NCI-H128 (cell line): ENCODE results near the gene PTPRH.
"Not testable (repeated sequence)": the region's sequence is repeated elsewhere in the genome, so short reads cannot be mapped to it uniquely, and the experiment has no call there.

ENCODE experiments used
- DNase-seq: peaks from one replicate; lab custom pipeline; 2025; ENCODE audit not compliant: unreplicated experiment; lab: John Stamatoyannopoulos, UW

The PTPRH gene

DNA sequence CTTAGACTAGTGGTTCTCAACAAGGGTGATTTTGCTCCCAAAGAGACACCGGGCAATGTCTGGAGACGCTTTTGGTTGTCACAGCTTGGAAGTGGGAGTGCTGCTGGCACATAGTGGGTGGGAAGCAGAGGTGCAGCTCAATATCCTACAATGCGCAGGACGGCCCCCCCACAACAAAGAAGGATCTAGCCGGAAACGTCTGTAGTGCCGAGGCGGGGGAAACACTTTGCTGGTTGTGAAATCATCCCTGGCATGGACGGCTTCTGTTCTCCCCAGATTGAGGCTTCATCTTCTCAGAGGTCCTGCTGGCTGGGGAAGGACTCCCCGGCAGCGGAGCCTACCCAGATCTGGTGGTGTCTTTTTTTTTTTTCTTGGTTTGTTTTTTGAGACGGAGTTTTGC is 15.8 kb downstream of the PTPRH start:
- no peak for DNase-seq

DNA sequence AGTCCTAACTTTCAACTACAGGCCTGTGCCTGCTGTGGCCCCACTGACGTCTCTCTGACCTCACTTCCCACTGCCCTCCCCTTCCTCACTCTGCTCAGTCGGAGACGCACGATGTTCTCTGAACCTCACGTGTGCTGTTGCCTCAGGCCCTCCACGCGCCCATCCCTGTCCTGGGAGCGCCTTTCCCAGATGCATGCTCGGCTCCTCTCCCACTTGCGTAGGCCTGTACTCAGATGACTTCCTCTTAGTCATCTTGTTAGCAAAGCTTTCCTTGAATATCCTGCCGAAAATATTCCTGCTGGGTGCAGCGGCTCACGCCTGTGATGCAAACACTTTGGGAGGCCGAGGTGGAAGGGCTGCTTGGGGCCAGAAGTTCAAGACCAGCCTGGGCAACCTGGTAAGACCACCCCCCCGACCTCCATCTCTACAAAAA is 19.9 kb downstream of the PTPRH start:
- no peak for DNase-seq

DNA sequence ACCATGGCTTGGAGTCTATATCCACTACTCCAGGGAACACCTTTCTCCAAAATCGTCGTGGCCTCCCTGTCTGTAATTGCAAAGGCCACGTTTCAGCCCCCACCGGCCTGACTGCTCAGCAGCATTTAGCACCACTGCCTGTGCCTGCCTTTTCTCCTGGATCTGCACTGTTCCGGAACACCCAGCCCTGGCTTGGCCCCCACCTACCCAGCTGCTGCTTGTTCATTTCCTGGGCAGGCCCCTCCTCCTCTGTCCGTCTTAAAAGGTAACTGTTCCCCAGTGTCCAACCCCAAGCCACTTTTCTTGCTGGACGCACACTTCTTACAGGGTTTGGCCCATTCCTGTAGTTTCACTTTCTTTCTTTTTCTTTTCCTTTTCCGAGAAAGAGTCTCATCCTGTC is 20.7 kb downstream of the PTPRH start:
- no peak for DNase-seq

DNA sequence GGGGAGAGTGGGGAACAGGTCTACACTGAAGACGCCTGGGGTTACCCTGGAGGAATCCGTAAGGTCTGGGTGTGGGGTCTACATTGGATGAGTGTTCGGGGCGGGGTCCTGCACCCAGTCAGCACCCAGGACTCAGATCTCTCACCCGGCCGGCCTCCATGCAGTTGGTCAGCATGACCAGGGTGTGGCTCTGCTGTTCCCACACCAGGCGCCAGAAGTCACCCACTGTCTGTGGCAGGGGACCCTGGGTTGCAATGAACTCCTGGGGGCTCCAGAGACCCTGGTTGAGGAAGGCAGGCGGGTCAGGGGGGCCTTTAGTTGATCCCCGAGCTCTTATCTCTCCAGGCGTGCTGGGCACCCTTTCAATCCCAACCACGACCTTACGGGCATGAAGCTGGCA is 23.2 kb downstream of the PTPRH start:
- DNase-seq = no peak

DNA sequence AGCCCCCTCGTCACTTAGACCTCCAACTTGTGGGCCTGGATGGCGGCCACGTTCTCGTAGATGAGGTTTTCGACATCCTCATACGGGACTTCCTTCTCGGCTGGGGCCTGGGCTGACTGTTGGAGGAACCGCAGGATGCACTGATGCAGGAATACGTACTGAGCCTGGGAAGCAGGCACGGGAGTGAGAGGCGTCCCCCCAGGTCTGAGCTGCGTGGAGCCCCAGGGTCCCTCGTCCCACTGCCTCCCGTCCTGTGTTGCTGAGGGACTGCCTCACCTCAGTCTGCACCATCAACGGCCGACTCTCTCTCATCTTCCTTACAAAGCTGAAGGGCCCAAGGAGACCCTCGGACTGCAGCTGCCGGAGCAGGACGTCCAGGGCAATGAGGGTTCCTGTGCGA is 27.6 kb downstream of the PTPRH start:
- no peak for DNase-seq

DNA sequence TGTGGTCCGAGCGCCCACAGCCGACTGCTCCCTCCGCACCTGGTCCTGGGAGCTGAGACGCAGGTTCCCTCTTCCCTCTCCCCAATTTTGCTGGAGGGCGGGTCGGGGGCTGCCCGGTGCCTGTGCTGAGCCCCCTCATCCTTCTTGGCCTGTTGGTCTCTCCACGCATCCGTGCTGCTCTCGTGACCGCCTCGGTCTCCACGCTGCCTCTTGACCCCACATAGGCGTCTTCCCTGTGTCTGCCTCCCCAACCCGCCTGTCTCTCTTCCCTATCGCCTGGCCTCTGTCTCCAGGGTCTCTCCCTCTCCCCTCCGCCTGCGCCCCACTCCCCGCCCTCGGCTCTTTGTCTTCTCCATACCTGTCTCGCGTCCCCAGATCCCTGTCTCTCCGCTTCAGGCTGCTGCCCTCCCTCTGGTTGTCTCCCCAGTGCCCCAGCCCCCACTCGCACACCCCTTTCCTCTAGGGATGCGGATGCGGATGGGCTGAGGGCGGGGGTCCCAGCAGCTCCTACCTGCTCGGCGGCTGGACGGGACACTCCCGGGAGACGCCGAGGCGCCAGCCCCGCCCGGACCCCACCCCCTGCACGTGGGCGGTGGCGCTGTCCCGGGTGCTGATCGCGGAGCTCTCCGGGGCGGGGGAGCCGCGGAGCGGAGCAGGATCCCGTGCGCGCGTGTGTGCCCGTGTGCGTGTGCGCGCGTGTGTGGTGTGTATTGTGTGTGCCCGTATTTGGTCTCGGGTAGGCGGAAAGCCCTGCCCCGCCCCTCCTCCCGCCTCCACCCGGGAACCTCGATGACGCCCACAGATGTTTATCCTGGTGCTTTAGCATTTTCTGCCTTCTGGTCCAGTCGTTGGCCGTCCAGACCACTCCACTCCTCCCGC is 29.5 kb downstream of the PTPRH start, which contains the start of gene SYT5:
Gene SYT5 (minus strand): TSS at position 684 of the 879 bp plus-strand sequence. CDS start 1,248 bp downstream, outside the sequence.
- no peak for DNase-seq

DNA sequence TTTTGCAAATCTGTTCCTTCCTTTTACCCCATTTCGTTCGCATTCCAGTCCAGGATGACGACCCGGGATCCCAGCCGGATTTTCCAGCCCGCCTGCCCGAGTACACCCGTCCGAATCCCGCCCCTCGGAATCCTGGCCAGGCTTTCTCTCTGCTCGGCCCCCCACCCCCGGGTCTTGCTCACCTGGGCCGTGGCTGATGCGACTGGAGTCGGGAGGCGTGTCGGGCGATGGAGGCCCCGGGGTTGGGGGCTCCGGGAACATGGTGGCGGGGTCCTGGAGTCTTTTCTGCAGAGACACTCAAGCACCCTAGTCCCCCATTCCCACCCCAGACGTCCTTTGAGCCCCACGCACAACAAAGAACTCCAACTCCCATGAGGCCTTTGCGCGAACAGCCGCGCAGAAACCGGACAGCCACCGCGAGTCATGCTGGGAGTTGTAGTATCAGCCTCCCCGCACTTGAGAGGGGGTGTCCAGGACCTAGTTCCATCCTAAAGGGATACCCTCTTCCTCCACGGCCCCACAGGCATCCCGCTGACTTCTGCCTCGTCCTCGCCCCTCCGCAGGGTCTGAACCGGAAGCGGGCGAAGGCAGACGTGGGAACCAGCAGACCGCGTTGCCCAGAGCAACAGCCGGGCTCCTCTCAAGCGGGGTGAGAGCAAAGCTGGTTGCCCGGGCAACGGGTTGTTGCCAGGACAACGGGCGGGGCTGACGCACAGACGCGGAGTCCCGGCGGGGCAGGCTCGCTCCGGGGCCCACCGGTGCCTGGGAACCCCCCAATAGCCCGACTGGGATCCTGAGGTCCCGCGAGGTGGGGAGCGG is 30.3 kb downstream of the PTPRH start:
- DNase-seq = peak; percentile 82

DNA sequence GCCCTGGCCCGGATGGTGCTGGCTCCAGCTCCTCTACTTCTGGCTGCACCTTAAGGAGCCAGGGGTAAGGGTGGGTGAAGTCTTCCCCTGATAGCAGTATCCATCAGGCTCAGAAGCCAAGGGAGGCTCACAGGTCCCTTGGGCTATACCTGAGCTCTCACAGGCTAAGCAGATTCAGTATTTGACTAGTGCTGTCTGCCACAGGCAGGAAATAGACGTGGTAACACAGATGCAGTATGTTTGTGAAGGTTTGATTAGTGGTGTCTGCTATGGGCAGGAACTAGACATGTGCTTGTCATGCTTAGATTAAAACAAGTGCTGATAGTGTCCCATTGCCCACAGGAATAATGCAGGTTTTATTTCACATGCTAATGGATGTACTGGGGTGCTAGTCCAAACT is 33.2 kb downstream of the PTPRH start:
- no peak for DNase-seq

DNA sequence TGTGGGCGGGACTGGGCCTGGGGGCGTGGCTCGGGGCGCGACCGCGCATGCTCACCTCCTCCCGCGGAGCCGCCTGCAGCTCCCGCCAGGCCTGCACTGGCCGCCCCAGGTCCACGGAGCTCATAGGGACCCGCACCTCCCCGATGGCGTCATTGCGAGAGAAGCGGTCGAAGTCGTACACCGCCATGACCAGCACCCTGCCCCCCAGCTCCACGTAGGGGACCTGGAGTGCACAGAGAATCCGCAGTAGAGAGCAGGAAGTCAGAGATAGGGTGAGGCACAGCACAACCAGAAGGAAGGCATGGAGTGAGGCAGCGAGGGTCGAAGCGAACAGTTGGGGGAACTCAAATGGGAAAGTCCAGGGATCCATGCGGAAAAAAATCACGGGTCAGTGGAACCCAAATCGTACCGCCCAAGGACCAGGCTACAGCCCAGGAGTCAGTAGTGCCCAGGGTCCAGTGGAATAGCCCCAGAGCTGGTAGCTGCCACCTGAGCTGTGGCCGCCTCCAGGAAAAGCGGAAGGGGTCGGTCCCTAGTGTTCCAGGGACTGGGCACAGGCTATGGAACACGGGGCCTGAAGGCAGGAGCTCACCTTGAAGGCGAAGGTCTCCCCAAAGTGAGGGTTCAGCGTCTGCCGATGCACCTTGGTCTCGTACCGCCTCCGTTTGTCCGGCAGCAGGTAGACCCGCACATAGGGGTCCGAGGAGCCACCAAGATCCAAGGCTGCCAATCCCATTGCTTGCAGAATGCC is 34.0 kb downstream of the PTPRH start:
- no peak for DNase-seq

DNA sequence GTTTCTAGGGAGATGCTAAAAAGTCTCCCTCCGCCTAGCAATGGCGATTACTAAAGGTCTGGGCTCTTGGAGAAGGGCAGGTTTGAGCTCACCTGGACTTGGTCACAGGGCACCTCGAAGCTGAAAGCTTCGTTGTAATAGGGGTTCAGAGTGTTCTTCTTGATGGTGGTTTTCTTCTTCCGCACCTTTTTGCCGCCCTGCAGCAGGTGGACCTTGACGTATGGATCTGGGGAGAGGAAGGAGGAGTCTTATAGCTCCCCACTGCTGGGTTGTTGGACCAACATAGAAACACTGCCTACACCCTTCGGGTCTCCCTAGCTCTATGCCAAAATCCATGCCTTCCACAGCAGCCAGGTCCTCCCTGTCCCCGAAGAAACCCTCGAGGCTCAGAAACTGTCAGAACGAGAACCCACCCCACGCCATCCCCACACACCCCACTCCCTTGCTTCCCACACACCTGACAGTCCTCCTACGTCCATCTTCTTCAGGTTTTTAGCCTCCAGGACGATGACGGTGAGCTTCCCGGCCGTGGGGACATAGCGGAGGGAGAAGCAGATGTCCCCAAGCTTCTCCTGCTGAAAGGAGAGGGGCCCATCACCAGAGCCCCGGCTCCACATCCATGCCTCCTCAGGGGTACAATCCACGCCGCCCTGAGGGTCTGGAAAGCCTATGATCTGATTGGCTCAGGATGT is 34.7 kb downstream of the PTPRH start:
- DNase-seq = no peak

DNA sequence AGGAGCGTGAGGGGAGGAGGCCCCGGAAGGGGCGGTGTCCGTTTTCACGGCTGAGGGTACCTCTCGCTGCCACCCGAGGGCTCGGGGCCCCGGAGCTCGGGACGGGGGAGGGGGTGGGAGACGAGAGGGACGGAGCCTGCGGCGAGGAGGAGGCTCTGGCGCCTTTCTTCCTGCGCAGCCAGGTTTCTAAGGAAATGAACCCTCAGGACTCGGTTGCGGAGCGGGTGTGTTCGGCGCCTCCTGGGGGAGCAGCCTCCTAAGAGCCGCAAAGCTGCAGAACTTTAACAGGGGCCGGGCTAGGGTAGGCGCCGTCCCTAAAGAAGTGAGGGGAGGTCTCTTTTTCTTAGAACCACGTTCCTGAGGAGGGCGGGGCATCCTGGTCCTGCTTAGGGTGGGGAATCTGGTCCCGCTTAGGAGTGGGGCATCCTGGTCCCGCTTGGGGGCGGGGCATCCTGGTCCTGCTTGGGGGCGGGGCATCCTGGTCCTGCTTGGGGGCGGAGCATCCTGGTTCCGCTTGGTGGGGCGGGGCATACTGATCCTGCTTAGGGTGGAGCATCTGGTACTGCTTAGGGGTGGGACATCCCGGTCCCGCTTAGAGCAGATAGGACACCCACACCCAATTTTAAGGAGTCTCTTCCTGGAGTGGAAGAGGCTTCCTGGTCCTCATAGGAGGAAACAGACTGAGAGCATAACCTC is 35.4 kb downstream of the PTPRH start:
- DNase-seq = no peak

DNA sequence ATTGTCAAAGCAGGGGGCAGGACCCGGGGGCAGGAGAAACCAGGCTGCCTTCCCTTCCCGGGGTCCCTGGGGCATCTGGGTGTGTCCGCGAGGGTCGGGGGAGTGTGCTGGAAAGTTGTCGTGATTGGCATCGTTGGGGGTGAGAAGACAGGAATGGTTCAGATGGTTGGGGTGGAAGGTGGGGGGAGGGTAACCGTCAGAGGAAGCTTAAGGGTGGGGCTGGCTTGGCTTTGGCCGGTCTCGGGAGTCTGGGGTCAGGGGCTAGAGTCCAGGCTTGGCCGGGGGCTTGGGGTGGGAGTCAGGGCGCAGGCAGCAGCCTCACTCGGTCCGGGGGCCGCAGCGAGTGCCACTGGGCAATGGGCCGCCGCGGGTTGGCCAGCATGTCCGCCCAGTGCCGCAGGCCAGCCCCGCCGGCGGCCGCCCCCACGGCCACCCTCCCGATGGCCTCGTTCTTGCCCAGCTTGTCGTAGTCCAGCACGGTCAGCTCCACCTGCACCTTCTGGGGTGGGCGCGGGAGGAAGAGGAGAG is 36.1 kb downstream of the PTPRH start:
- no peak for DNase-seq

DNA sequence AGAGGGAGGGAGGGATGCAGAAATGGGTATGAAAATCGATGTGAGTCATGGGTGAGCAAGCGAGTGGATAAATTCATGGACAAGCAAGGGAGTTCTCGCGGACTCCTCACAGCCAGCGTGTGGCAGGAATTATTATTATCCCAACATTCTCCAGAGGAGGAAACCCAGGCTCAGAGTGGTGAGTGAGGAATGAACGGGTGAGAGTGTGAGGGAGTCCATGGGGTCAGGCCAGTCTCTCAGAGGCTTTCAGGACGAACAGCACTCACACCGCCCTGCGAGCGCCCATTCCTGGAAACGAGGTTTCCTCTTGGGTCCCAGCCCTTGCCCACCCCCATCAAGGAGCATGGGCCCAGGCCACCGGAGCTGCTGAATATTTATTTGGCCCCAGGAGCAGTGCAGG is 36.6 kb downstream of the PTPRH start:
- DNase-seq = no peak

DNA sequence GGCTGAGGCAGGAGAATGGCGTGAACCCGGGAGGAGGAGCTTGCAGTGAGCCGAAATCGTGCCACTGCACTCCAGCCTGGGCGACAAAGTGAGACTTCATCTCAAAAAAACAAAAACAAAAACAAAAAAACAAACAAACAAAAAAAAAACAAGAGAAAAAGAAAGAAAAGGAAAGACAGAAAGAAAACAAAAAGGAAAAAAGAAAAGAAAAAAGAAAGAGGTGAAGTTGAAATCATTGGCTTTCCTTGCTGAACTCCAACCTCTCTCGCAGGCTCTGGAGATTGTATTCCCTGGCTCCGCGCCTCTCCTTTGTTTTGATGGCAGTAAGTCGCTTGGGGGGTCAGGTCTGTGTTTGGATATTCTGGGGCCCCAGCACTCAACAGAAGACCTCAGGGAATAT is 37.0 kb downstream of the PTPRH start:
- DNase-seq = not testable (repeated sequence)

DNA sequence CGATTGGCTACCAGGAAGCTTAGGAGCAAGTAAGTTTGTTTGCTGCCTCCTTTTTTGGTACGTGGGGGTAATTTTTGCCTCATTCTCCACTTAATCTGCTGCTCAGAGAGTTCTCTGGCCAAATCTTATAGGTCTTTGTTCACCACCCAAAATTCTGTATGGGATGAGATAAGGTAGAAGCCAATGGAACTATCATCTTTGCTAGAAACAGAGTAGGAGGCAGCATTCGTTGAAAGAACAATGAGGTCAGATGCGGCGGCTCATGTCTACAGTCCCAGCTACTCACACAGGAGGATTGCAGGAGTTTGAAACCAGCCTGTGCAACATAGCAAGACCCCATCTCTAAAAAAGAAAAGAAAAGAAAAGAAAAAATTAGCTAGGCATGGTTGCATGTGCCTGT is 37.9 kb downstream of the PTPRH start:
- DNase-seq = no peak

DNA sequence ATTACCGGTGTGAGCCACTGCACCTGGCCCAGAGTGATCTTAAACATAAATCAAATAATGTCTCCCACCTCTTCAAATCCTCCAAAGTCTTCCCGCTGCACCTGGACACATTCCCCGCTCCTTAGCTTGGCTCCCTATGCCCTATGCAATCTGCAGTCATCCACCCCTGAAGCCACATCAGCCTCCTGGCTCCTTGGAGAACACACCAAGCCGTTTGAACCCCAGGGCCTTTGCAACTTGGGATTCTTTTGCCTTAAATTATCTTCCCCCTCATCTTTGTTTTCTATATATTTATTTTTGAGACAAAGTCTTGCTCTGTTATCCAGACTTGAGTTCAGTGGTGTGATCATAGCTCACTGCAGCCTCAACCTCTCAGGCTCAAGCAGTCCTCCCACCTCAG is 40.2 kb downstream of the PTPRH start:
- no peak for DNase-seq

DNA sequence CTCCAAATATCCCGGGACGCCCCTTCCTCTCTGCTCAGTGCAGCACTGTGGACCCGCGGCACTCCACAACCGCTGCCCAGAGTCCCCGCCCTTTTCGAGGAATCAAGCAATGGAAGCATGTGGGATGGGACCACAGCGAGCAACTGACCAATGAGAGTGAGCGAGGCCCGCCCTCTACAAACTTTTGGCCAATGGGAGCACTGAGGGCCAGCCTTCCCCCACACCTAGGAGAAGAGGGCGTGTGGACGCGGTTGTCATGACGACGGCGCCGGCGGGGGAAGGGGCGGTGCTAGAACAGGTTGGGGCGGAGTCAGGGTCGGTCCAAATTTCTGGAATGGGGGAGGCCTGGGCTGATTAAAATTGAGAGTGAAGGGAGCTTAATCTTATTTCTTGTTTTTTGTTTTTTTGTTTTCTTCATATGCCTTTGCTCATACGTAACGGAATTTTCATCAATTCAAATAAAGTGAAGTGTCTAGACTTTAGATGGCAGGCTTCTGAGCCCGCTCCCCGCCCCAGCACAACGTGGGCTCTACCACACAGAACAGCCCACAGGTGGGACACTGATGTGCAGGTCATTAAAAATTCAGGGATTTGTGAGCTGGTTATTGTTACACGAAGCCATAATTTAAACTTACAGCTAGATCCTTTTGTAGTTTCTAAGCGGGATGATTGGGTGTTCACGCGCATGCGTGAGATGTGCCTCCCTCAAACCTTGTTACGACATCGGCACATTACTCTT is 42.6 kb downstream of the PTPRH start, which contains the start of gene DNAAF3:
Gene DNAAF3 (minus strand): TSS at position 84 of the 739 bp plus-strand sequence. CDS start 200 bp downstream, outside the sequence.
- DNase-seq = peak; percentile 89

DNA sequence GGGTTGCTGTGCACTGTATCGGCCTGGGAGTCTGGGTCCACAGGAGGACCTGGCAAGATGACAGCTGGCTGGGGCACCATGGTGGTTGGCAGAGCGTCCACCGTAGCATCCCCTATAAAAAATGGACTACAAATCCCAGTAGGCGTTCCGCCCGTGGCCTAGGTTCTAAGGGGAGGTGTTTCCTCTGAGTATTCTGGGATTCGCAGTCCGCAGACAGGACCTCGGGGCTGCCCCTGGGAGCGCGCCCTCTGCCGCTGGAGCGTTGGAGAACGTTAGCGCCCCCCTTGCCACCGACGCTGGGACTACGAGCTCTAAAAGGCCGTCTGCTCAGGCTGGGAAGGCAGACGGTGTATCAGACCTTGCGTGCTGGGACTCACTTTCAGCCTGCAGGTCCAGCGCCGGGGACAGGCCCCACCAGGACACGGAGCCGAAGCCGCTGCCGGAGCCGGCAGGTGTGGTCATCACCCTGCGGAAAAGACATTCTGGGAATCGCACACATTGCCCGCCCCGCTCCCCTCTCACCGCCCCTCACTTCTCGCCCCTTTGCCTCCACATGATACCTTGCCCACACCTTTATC is 43.3 kb downstream of the PTPRH start:
- peak; percentile 34 for DNase-seq
